GM19043 (cell line): Measurements from ENCODE around the gene RND1.

ENCODE experiments used
- ATAC-seq: cut with Tn5 transposase; IDR thresholded peaks from one replicate; pipeline ENCODE4 v1.9.1; 2021; ENCODE audit warnings: low read depth; ENCODE audit not compliant: unreplicated experiment

The RND1 gene

GRCh38 chr12:48813465-48814261 lies 52.0 kb downstream of the RND1 start:
- no peak for ATAC-seq

GRCh38 chr12:48812389-48812788 lies 53.3 kb downstream of the RND1 start:
- no peak for ATAC-seq

GRCh38 chr12:48811437-48812090 lies 54.1 kb downstream of the RND1 start:
- ATAC-seq = no peak

- no peak for ATAC-seq
Observed at GRCh38 chr12:48810903-48811431, 54.7 kb downstream of the RND1 start.

GRCh38 chr12:48807981-48808380 lies 57.7 kb downstream of the RND1 start:
- no peak for ATAC-seq
